ENCODE results near the gene ADAMTSL1.

Gene ADAMTSL1

DNA sequence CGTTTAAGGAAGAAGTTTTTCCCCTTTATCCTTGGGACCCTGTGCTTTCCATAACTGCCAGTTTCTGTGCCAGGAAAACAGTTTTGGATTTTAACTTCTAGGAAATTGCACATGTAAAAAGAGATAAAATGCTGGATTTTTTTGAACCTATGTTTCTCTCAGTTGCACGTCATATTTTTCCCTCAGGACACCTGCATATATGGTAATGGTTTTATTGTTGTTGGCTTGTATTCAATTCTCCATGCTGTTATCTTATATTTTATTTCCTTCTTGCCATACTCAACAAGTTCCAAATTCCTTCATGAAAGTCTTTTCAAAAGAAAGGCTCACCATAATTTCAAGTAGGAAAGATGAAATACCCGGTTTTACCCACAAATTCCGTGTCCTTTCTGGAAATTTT, 7.9 kb upstream of the ADAMTSL1 start:
- no peak for DNase-seq

DNA sequence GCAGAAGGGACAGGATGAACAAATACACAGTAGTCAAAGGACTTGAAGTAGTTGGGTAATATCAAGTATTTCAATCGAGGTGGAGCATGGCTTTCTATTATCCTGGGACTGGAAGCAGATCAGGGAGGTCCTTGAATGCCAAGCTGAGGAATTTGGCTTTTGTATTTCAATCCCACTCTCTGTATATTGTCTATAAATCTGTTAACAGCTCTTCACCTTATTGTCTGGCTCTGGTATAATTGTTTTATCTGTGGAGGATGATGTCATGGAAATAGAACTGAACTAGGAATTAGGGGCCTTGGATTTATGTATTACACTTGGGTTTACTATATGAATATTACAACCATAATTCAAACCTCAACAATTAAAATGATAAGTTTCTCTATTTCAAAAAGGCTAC, 6.3 kb upstream of the ADAMTSL1 start:
- DNase-seq, result no peak

DNA sequence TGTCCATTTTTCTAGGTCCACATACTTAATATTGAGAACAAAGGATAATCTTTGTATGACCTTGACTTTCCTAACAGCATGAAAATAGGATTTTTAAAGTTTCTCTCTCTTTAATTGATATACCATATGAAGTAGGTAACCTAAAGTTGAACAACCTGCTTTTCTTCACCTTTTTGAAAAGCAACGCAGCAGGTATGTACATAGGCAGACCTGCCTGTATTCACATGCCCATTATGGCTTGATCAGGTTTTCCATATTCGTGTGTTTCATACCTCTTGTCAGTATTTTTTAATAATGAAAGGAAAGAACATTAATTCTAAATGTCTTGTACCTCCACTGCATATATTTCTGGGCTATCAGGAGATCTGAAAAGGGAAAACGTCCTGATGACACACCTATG, 1.5 kb upstream of the ADAMTSL1 start:
- no peak for DNase-seq

DNA sequence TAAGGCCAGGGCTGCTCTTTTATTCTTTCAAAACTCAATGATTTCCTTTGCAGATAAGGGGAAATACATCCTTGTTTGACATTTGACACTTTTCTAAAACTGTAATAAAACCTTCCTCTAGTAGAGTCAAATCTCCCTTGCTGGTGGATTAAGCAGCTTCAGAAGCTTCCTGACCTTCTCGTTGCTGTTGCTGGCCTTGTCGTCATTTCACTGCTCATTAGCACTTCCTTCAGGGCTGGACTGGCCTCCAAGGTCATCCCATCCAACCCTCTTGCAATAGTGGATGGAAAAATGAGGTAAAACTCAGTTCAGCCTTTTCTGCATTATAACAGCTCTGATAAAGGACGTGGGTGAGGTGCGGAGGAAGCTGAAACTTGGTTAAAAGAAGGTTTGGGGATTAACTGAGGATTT, 1.1 kb upstream of the ADAMTSL1 start:
- DNase-seq, result no peak

DNA sequence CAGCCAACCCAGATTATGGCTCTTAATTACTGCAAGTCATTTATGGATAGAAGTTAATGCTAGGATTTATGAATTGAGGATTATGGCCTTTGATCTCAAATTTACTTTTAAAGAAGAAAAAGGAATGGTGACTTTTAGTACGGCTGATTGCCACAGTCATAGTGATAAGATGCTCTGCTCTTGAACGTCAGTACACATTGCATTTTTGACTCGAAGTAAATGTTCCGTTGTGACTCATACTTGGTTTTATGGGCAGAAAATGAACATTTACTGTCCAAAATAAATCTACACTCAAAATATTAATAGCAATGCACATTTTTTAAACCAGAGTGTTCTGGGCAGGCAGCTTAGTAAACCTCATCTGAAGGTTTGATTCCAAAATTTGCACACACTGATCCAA, 830 bp downstream of the ADAMTSL1 start:
- no peak for DNase-seq

DNA sequence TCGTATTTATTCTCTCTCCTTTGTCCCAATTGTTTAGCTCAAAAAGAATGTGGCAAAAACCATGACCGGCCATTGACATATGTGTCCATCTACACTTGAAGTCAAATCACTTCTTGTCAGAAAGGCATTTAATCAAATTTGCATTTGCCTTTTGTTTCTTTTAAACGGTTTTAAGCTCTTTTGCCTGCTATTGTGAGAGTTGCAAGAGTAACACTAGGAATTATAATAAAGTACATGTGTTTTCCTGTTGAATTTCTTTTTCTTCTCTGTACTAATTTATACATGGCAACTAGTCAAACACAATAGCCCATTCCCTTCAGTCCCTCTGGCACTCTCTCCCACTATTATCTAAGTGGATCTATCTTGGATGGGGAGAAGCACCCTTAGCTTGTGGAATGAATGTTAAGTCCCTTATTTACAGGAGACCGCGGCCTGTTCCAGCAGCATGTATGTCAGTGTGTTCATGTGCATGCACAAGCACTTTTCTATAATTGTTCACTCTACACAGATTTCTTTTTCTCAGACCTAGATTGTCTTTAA, 3.2 kb downstream of the ADAMTSL1 start:
- no peak for DNase-seq

DNA sequence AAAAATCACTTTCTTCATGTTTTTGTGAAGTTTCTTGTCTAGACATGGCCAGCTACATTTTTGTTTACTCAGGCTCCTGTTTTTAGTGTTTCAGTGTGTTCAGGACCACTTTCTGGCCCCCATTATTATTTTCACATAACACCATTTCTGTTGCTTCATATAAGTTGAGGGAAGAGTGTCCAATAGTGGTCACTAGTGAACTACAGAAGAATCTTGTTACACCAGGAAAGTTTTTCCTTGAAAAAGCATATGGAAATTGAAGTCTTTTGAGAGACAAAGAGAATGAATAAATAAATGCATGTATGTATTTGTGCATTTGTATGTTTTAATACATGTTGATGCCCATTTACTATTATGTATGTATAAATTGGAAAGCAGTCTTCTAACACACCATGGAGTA, 3.8 kb downstream of the ADAMTSL1 start:
- DNase-seq, result no peak

DNA sequence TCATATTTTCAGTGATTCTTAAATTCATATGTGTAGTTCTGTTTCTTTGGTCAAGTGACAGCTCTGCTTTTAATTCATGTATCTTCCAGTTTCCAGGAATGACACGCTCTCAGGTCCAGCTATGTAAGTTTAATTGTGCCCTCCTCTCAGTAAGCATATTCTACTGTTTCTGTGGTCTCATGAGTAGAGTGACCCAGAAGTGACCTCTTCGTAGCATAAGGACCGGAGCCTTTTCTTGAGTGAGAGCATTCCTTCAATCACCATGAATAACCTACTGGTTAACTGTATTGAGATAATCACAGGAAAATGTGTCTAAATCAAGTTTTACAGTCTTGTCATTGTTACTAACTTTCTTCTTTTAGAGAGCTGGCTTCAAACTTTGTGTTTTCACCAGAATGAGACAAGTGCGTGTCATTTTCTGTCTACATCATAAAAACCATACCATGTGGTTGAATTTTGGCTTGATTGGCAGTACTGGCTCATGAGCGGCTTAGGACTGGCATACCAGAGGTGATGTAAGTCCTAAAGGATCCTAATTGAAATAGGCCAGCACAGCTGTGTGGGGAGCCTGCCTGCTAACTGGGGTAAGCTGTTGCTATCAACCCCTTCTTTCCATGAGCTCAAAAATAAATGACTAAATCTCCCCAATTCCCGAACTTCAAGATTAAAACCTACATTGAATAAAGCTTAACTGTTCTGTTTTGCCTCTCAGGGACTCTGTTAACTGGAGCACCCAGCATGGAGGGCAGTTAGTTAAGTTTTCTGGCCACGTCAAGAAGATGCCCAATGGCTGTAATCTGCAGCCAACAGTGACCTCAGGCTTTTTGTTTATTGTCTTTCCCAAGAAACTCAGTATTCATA, 4.8 kb downstream of the ADAMTSL1 start:
- DNase-seq, result peak in 11 of 58 donors; percentile 0 to 40 (median 26)

DNA sequence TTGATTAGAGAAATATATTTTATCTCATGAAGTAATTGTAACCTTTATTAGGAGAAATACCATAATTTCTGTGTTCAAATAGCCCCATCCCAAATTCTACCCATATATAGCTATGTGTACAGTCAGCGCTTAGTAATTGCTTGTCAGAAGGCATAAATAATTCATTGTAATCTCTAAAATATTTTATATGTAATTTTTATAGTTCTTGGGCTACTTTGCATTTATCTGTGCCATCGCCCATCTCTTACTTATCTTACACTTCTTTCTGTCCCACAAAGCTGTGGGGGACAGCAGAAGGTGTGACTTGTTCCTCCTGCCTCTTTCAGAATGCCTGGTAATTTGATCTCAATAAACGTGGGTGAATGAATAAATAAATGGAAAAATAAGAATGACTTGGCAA, 5.5 kb downstream of the ADAMTSL1 start:
- DNase-seq, result no peak

DNA sequence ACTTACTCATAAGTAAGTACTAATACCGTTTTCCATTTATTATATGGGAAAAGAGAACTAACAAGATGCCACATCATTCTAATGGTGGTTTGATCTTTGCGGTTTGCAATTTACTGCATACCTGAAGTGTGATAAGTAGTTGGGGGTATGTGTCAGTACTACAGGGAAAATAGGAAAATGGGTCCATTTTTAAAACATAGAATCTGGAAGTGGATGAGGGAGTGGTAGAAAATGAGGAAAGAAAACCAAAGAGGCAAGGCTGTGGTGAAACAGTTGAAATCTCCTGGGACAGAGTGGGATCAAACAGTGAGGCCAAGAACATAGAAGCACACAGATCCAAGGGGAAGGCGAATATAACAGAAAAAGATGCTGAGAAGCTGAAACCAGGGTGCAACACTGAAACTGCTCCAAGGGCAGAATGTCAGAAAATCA, 6.7 kb downstream of the ADAMTSL1 start:
- DNase-seq, result no peak

DNA sequence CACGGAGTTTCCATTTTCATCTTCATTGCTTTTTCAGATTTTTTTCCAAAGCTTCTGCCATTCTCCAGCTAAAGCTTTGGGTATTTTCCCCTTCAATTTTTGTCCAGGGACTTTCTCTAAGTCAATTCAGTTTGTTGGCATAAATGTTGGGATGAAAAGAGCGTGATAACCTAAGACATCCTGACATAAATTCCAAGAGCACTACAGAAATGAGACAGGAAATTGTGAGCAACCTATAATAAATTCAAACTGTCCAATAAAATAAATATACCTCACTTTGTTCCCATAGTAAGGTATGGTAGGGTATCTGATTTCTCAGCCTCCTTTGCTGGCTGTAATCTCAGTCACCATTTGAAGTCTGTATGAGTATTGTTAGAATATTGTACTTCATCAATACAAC, 8.4 kb downstream of the ADAMTSL1 start:
- DNase-seq, result no peak

DNA sequence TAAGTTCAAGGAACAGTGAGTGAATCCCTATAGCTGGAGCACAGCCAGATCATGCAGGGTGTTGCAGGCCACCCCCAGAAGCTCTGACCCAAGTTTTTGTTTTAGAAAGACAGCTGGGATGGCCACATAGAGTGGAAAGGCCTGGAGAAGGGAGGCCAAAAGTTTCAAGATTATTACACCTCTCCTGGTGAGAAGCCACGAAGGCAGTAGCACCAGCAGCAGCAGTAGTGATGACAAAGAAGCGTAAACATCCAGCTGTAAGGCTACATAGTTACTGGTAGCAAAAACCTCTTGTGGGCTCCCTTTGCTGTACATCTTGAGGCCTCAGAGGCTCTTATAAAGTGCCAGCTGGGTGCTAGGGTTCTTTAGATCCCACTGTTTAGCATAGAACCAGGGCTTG, 11.8 kb downstream of the ADAMTSL1 start:
- no peak for DNase-seq

DNA sequence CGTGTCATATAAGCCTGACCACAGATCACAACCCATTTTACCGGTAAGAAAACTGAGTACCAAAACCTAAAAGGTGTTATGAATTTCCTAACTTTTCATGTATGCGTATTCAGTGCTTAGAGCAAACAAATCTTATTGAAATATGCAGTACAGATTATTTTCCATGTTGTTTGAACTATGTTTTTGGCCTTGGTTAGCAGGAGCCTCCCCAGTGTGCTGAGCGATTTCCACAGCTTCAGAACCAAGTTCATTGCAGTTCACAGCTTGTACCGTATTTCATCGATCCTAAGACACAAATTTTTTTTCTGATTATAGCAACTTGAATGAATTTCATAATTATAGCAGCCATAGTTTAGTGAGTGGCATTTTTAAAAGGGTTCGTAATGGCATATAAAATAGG, 13.7 kb downstream of the ADAMTSL1 start:
- DNase-seq, result no peak

DNA sequence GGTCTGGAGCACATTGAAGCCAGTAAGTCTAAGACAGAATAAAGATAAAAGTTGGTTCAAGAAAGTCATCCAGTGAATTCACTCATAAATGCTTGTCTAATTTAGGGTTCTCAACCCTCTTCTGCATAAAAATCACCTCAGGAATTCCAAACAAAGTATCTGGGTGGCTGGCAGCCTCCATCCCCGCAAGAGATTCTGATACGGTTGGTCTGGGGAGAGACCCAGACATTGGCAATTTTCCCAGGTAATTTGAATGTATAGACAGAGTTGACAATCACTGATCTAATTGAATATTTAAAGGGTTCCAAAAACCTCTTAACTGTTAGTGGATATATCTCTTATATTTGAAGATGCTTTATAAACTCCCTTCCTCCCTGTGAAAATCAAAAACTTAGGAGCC, 14.9 kb downstream of the ADAMTSL1 start:
- no peak for DNase-seq

DNA sequence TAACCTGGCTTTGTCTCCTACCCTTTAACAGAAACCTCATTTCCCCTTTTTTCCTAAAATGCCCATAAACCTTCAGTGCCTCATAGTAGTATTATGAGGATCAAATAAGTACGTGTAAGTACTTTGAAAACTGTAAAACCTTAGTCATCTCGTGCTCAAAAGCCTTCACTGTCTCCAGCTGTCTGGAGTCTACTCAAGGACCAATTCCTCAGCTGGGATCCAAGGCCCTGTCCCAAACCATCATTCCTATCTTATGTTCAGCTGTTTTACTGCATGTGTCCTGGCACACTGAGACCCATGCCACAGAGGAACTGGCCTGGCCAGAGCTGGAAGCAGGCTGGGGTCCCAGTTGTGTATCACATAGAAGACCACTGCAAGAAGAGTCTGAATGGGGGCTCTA, 15.9 kb downstream of the ADAMTSL1 start:
- DNase-seq, result no peak

DNA sequence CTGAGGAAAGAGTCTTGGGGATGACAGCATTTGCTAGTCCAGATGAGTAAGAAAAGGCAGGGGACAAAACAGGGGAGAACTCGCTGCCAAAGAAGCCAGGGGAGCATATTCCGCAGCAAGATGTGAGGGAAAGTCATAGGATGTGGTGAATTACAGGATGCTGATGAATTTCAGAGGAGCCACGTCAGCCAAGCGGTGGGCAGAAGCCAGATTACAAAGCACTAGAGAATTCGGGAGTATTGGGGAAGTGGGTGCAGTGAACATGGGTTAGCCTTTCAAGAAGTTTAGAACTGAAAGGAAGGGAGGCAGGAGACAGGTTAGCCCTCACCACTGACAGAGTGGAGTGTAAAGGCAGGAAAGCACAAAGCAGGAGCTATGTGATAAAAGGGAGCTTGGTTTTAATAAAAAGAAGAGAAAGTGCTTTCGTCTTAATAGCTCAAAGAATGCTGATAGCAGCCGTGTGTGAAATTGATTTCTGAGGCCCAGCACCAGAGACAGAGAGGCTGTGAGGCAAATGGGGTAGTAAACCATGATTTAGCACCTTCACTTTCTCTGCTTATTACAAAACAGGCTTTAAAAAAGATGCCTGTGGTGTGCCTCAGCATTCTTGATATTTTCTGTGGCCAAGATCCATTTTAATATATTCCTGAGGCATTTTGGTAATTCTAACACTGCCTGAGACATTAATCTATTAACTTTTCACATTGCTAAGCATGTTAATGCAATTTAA, 16.9 kb downstream of the ADAMTSL1 start:
- no peak for DNase-seq

DNA sequence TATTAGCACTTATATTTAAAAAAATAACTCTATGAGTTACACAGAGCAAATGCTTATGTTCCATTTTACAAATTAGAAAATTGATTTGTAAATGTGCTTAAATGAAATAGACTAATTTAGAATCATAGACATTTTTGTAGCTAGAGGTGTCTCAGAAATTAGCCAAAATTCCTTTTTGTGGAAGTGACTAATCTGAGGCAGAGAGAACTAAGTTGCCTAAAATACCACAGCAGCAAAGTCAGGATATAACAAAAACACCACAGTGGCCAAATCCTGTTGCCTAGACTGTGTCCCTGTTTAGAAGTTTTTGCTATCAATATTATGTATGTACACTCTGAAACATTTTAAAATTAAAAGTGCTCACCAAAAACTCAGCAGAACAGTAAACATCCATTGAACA, 18.7 kb downstream of the ADAMTSL1 start:
- no peak for DNase-seq

DNA sequence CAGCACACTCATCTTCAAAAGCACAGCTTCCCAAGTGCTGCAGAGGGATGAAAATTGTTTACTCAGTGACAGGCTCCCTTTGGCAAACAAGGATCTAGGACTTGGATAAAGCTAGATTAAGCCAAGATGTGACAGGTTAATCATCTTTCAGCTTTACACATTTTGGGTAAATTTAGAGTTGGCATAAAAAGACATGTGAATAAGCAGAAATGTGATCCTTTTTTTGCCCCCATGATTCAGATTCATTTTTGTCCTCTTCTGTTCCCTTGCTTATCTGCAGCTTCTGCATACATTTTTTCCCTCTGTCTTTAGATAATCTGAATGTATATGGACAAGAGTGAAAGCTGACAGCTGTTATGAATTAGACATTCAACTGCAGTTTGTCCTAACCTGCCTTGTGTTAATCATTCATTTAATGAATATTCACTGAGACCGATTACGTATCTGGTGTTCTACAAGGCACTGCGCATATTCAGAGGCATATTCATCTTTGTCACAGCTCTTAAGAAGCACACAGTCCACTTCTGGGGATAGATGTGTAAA, 19.6 kb downstream of the ADAMTSL1 start:
- DNase-seq, result no peak

DNA sequence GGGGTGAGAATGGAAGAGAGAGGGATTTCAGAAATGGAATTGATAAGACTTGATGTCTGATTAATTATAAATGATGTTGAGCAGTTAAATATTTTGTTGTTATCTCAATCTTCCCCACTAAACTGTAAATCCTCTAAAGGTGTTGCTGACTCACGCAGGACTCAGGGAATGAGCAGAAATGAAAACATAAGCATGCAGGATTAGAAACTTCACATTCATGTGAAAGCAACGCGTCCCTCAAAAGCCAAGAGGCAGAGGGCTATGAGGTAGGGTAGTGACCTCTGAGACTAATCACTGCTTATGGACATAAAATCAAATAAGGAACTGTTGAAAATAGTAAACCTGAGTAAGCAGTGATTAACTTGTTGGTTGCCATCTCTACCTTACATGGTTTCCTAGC, 21.1 kb downstream of the ADAMTSL1 start:
- no peak for DNase-seq

DNA sequence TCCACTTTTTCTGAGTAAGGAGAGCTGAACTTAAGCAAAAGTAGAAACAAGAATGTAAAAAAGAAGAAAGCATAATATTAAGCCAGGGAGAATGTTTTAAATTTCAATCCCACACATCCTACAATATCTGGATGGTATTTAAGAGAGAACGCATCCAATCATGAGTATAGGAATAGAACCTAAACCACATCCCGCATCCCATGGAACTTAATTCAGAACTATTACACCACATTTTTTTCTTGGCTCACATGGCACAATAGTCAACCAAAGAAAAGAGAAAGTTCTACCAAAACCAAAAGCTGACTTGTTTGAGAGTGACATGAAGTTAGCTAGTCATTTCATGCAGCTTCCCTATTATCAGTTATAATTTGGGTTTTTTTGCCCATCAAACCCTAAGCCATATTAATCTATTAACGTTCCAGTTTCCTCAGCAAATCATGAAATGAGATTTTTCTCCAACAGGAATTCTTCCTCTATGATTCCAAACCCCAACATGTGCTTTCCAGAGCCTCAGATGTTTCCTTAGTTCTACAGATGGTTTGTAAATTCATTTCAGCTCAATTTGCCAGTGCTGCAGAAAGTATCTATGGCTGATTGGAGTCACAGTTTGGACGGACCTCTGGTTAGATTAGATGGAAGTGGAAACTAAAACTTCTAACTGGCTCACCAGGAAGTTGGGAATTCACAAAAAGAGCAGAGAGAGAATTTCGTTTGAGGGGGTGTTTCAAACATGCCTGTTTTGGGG, 22.5 kb downstream of the ADAMTSL1 start:
- no peak for DNase-seq

DNA sequence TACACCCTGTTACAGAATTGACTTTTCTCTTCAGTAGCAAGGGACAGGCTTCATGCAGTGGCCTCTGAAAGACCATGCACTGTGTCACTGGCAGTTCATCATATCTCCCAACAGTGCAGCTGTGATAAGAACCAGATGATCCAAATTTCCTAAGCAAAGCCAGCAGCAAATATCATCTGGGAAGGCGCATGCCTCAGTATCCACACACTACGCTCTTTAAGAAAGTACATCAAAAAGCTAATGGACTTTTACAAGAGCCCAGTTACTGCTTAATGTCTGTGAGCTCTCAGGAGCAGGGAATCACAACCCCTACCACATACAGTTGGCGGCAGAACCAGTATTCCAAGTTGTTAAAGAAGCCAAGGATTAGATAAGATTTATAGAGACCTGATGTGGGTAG, 25.1 kb downstream of the ADAMTSL1 start:
- no peak for DNase-seq

DNA sequence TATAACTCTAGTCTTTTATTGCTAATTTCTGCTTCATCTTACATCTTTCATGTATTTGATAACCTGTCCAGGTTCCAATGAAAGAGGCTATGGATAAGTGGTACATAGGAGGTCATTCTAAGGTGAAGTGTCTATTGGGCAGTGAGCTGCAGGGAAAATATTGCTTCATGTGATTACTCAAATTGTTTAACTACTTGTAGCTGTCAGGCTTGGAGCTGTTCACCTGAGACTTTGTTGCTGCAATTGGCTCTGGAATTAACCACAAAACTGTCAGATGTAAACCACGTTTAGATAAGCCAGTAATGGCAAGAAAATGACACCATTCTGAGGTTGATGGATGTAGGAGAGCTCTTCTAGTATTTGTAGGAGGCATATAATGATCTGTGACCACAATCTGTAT, 26.0 kb downstream of the ADAMTSL1 start:
- no peak for DNase-seq

Measured in anterior cingulate cortex (tissue), 58 donors.